HK-2 (cell line): ENCODE data around the gene COG4.
A peak's percentile ranks its signal among the peaks of the same experiment; 100 is the strongest.
"Not testable (repeated sequence)": the region's sequence is repeated elsewhere in the genome, so short reads cannot be mapped to it uniquely, and the experiment has no call there.

ENCODE experiments used
- DNase-seq: peaks from one replicate; pipeline ENCODE4 v3.0.0-alpha.2; 2018; ENCODE audit not compliant: unreplicated experiment

Gene COG4

DNA sequence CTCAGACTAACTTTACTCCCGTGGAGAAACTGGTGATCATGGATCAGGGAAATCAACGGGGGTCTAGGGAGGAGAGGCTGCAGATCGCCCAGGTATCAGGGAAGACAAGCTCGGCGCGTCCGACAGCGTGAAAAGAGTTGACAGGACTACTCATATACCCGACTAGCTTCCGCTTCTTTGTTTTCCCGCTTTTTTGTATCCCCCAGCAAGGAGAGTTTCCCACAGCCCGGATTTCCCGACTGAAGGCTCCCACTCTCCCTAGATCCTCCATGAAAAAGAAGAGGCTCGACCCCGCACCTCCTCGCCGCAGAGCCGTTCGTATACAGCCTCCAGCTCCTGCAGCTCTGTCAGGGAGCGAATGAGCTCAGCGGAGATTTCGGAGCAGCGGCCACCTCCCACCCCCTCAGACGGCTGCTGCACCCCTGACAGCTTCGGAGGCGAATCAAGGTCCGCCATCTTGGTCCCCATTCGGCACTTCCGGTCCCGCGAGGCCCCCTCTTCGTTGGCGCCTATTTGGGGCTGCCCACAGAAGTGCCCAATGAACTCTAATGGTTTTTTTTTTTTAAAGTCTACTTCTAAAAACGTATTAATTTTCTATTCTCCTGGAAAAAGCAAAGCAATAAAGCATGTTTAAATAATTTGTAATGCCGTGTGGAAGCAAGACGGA, at the start of gene COG4:
Gene COG4, minus strand, starts transcription at position 479 of the 667 bp plus-strand sequence. Its CDS starts 11 bp downstream, at position 468.
- DNase-seq, result peak; percentile 86

DNA sequence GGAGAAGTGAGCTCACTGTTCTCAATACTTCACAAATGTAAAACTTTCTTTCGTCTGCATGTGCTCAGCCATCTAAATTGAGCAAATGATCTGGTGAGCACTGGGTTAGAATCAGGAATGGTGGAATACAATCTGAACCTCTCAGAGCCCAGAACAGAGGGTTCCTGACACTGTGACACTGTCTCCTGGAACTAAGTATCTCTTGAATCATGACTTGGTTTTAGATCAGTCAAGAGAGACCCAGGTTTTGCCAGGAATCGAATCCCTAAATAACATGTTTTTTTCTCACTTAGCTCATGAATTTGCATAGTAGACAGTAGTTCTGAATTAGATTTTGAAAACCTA, 49.5 kb upstream of the COG4 start:
- no peak for DNase-seq

DNA sequence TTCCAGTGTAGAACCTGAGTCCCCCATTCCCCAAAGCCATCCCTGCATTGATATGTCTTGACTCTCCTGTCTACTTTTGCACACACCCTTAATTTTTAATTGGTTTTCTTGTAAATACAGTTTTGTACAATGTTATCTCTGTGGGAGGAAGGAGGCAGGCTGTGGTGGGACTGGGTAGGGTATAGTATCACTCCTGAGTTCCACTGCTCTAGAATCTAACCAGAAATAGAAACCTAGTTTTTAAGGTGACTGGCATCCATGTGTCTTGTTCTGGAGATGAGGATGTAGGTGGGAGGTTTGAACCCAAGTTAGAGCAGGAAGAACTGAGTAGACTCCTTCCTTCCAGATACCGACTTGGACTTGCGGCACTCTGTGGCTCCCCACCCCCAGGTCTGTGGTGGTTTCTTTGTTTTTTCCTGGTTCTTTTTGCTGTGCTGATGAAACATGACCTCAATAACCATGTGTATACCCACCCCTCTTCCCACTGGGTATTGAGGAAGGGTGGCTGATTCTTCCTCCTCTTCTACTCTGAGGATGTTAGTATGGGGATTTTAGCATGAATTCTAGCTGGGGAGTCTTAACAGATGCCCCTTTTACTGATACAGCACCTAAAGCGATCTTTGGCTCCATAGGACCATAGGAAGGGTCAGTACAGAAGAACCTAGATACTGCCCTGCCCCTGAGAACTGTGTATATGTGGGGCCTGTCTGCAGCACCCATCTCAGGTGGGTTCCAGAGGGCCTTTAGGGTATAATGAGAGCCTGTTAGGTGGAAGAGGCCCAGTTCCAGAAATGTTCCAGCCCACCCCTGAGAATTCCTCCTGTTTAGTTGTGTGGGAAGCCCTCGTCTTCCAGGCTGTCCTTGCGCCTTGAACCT, 48.9 kb upstream of the COG4 start:
- DNase-seq, result no peak

DNA sequence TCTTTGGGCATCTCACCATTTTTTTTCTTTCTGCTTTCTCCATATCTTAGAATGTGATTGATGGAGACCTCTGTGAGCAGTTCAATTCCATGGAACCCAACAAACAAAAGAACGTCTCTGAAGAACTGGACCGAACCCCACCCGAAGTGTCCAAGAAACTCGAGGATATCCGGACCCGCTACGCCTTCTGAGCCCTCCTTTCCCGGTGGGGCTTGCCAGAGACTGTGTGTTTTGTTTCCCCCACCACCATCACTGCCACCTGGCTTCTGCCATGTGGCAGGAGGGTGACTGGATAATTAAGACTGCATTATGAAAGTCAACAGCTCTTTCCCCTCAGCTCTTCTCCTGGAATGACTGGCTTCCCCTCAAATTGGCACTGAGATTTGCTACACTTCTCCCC, 48.3 kb upstream of the COG4 start:
- DNase-seq, result no peak

DNA sequence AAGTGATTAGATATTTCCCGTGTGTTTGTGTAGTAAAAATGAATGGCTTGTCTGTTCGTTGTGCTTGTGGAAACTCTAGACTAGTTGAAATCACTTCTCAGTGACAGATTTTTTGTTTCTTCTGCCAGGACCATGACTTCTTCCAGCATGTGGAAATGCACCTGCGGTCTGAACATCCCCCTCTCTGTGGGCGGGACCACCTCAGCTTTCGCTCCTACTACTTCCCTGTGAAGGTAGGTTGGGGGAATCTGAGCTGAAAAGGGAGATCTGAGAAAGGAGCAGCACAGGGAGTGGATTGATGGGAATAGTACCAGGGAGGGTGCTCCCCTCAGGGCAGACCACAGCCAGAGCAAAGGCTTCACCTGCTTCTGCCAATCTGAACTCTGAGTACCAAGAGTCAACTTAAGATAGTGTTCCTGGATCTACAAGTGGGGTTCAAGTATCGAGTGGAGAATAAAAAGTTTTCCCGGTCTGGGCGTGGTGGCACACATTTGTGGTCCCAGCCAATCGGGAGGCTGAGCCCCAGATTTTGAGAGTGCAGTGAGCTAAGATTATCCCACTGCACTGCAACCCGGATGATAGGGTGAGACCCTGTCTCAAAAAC, 47.7 kb upstream of the COG4 start:
- DNase-seq, result no peak

DNA sequence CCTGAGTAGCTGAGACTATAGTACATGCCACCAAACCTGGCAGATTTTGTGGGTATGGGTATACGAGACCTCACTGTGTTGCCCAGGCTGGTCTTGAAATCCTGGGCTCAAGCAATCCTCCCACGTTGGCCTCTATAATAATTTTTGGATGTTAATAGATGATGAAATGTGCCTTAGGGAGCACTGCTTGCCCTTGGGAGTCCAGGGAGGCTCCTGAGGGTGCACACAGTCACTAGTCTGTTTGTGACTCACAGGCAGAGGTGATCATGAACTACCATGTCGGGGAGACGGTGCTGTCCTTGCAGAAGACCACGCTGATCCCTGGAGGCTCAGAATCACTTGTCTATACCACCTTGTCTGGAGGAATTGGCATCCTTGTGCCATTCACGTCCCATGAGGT, 46.4 kb upstream of the COG4 start:
- no peak for DNase-seq

DNA sequence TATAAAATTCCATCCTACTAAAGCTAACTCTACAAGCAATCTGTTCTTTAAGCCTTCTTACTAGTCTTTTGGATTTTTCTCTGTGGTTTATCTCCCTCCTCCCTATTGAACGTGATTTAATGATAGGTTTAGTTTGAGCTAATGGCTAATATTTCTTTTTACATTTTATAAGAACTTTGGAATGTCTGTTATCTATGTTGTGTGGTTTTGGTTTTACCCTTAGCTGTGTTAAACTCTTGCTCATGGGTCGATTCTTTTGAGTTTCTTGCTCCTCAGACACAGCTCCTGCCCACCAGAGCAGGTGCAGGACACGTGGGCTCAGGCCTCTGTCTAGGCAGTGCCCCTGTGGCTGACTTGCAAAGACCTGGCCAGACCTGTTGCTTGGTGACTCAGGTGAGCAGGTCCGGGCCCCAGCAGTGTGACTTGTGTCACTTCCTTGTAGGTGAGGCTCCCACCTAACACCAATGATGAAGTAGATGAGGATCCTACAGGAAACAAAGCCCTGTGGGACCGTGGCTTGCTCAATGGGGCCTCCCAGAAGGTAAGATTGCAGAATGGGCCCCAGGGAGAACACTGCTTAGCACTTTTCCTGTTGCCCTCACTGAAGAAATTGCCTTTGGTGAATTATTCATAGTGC, 45.4 kb upstream of the COG4 start:
- DNase-seq, result no peak

DNA sequence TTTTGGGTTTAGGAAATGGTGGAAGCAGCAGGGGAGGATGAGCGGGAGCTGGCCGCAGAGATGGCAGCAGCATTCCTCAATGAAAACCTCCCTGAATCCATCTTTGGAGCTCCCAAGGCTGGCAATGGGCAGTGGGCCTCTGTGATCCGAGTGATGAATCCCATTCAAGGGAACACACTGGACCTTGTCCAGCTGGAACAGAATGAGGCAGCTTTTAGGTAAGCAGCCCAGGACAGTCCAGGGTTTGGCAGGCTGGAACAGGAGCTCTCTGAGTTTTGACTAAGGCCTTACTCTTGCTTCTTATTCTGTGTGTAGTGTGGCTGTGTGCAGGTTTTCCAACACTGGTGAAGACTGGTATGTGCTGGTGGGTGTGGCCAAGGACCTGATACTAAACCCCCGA, 41.7 kb upstream of the COG4 start:
- DNase-seq, result no peak

DNA sequence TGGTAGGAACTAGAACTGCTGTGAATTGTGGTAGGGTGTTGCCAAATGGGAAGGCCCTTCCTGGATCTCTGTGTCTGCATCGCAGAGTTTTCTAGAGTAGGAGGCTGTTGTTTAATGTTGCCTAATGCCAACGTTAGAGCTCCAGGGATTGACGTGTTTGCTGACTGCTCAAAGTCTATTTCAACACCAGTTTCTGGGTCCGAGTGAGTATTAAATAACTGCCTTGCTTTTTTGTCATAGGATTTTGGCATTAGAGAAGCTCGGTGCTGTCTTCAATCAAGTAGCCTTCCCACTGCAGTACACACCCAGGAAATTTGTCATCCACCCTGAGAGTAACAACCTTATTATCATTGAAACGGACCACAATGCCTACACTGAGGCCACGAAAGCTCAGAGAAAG, 40.3 kb upstream of the COG4 start:
- DNase-seq, result no peak

DNA sequence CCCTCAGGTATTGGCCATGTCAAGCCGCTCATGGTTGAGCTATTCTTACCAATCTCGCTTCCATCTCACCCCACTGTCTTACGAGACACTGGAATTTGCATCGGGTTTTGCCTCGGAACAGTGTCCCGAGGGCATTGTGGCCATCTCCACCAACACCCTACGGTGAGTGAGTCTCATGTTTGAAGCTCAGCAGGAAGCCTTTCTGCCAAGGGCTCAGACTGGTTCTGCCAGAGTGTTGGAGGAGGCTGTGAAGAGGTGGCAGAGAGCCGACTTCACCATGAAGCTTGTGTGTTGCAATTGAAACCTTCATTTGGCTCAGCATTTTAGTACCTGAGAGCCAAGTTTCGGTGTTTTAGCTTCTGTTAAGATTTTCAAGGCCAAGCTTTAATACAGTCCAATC, 38.3 kb upstream of the COG4 start:
- no peak for DNase-seq

DNA sequence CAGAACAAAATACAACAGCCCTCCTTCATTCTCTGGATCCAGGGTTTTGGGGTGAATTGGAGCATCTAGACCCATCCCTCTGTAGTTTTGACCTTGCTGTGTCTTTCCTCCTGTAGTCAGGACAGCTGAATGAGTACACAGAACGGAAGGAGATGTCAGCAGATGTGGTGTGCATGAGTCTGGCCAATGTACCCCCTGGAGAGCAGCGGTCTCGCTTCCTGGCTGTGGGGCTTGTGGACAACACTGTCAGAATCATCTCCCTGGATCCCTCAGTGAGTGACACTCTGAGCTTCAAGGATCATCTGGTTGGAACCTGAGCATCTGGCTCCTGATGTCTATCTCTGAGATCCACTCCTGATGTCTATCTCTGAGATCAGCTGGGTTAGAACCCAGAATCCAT, 32.7 kb upstream of the COG4 start:
- no peak for DNase-seq

DNA sequence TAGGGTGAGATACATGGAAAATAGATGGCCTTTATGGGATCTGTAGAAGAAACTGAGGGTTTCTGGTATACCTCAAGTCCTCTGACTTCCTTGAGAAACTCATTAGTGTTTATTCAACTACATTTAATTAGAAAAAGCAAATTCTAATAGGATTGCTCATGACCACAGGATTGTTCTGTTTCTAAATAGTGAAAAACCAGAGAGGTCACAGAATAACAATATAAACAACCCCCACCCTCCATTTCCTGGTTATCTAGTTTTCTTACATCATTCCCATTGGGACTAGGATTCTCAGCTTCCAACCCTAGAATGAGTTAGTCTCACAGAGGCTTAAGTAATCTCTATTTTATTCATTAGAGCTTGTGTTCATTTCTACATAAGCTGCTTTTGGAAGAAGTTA, 30.3 kb upstream of the COG4 start:
- no peak for DNase-seq

DNA sequence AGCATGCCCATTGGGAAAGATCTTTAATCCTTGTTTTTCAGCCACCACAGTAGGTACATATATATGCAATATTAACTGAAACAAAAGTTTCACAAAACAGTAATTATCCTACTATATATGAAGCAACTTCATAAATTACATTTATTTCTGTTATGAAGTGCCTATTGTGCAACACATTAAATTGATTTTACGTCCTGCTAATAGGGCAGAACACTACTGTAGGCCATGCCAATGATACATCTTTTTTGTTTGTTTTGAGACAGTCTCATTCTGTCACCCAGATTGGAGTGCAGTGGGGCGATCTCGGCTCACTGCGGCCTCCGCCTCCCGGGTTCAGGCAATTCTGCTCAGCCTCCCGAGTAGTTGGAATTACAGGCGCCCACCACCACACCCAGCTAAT, 29.3 kb upstream of the COG4 start:
- no peak for DNase-seq

DNA sequence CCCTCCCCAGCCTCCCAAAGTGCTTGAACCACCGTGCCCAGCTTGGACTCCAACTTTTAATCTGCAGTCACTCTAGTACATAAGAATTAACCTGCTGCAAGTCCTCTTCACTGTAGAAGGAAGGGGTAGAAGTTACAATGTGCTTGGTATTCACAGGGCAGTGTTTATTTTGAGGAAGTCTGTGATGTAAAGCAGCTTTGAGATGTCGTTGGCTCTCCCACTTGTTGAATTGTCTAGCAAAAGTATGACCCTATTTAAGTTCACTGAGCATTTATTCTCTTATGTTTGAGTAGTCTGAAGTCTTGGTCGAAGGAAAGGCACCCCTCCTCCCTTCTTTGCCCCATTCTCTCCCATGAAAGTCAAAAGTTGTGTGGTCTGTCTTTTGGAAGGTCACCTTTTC, 28.4 kb upstream of the COG4 start:
- DNase-seq, result no peak

DNA sequence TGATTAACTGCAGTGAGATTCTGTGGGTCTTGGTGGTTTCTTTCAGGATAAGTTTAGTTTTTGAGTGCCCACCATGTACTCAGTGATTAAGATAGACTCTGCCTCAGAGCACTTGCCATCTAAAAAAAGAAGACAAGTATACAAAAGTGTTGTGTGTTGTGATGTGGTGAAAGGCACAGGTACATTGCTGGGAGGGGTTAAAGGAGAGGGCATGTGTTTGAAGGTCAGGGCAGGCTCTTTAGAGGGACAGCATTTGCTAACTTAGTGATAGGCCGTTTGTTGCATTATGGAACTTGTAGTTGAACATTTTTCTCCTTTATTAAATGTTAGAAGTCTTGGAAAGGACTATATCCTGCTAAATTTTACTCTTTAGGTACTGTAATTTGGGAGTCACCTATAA, 26.7 kb upstream of the COG4 start:
- no peak for DNase-seq

DNA sequence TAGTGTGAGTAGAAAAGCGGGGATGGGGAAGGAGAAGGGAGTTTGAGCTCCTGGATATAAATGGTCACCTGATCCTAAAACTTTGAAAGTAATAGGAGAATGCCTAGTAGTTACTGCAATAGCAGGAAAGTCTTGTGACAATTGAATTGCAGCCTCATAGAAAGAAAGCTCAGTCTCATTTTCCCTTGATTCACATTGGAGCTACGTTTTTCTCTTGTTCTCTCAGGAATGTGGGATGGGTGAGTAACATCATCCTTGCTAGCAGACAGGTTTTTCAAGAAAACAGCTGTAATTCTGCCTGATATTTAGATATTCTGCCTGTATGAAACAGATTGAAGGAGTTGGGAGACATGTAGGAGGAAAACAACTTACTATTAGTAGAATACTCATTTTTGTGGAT, 25.6 kb upstream of the COG4 start:
- DNase-seq, result no peak

DNA sequence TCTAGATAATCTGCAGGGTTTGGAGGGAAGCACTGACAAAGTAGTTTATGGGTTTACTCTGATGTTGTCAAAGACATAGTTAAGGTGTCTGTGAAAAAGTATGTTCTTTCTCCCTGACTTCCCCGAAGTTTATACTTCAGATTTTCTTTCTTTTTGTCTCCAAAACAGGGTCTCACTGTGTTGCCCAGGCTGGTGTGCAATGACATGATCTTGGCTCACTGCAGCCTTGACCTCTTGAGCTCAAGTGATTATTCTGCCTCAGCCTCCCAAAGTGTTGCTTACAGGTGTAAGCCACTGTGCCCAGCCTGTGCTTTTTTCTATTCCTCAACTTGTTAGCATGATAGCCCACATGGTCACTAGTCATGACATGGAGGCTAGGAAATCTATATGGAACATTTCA, 21.2 kb upstream of the COG4 start:
- no peak for DNase-seq

DNA sequence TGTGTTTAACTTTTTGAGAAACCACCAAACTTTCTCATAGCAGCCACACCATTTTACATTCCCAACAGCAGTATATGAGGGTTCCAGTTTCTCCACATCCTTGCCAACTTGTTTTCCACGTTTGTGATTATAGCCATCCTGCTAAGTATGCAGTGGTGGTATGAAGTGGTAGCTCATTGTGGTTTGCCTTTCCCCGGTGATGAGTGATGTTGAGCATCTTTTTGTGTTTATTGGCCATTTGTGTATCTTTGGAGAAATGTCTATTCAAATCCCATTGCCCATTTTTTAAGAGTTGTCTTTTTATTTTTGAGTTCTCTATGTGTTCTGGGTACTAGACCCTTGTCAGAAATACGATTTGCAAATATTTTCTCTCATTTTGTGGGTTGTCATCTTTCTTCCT, 17.6 kb upstream of the COG4 start:
- no peak for DNase-seq

DNA sequence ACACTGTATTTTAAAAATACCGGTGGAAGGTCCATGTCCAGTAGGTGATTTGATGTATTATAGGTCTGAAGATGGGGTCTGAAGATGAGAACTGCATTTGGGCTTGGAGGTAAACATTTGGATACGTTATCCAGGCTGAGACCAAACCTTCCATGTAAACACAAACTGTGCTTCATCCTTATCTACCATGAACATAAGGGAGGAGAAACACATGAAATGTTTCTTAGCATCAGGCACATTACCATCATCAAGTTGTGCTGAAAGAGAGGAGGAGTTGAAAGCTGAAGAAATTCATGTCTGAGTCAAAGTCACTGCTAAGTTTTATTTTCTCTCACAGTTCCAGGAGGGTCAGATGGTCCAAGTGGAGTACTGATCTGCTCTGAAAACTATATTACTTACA, 11.6 kb upstream of the COG4 start:
- no peak for DNase-seq

DNA sequence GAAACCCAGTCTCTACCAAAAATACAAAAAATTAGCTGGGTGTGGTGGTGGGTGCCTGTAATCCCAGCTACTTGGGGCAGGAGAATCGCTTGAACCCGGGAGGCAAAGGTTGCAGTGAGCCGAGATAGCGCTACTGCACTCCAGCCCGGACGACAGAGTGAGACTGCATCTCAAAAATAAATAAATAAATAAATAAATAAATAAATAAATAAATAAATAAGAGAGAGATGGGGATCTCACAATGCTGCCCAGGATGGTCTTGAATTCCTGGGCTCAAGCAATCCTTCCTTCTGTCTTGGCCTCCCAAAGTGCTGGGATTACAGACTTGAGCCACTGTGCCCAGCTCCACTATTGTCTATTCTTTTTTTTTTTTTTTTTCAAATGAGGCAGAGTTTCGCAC, 6.6 kb upstream of the COG4 start:
- not testable (repeated sequence) for DNase-seq

DNA sequence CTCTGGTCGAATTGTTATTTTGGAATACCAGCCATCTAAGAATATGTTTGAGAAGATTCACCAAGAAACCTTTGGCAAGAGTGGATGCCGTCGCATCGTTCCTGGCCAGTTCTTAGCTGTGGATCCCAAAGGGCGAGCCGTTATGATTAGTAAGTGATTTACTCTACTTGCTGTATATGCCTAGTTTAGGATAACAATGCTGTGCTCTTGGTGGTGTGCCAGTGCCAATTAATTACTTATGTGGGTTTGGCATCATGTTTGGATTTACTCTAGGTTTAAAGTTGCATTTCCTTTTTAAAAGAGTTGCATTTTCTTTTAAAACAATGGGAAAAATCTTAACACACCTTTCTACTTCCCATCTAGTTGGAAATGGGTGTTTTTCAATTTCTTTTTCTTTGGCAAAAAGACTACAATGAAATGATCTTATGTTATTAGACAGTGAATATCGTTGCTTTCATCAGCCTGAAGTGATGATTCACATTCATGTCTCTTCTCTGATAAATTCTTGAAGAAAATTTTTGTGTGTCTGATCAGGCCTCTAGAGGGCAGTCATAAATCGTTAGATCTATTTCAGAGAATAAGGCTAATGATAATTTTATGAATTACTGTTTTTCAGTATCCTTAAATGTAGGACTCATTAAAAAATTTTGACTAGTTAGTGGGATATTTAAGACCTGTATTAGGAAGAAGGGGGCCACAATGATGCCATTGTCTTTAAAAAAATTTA, 5.9 kb upstream of the COG4 start:
- DNase-seq, result no peak
